PC-9 (cell line): ENCODE measurements around the gene SPATS2. TPM values are rescaled to one million over a fixed set of nuclear protein-coding genes. Genes with fewer than 3 reads are reported as not detected.

Source experiments
- BruUV-seq: library from RNA; stranded (reverse); fragments of 400-500 nt; replicated peaks from 2 replicates; lab custom pipeline; 2021; lab: Mats Ljungman, UMichigan
- CTCF ChIA-PET: fragments of 300-600 bp; sonication (Branson Sonifier 250); formaldehyde crosslinking; loops from one replicate; lab custom pipeline; 2022; ENCODE audit warnings: antibody characterized with exemption; lab: Charles Lee
- POLR2A ChIA-PET: fragments of 300-600 bp; sonication (Branson Sonifier 250); formaldehyde crosslinking; loops from one replicate; lab custom pipeline; 2022; ENCODE audit warnings: antibody characterized with exemption; ENCODE audit not compliant: unreplicated experiment; lab: Charles Lee
- DNase-seq, 2 experiments: peaks; one replicate each; pipeline versions ENCODE4 v3.0.0 to v3.0.0-alpha.2; 2015 to 2022; ENCODE audit warnings: mixed read lengths in 1 of 2
- H2AFZ ChIP-seq: fragments of 200-600 bp; sonication (generic); 2 replicates; pipeline ENCODE4 v1.8.1; 2017; ENCODE audit warnings: antibody characterized with exemption
- H3F3A ChIP-seq: fragments of 200-600 bp; sonication (generic); 2 replicates; pipeline ENCODE4 v1.8.1; 2017; ENCODE audit warnings: antibody characterized with exemption, mild to moderate bottlenecking, low read depth; ENCODE audit not compliant: insufficient read depth
- H3K27ac ChIP-seq: fragments of 200-600 bp; sonication (generic); 2 replicates; pipeline ENCODE4 v1.6.1; 2016; ENCODE audit warnings: mixed run types
- H3K27me3 ChIP-seq: fragments of 200-600 bp; sonication (generic); 2 replicates; pipeline ENCODE4 v1.6.1; 2016; ENCODE audit warnings: low read depth, mixed run types; ENCODE audit not compliant: insufficient read depth
- H3K36me3 ChIP-seq: fragments of 200-600 bp; sonication (generic); 2 replicates; pipeline ENCODE4 v1.6.1; 2016; ENCODE audit warnings: low read depth, mixed run types
- H3K4me1 ChIP-seq: fragments of 200-600 bp; sonication (generic); replicated peaks from 2 replicates; pipeline ENCODE4 v1.6.1; 2016; ENCODE audit warnings: mixed run types; ENCODE audit not compliant: insufficient read depth
- H3K4me2 ChIP-seq: fragments of 200-600 bp; sonication (generic); 2 replicates; pipeline ENCODE4 v1.6.1; 2017; ENCODE audit warnings: mixed run types
- H3K4me3 ChIP-seq: fragments of 200-600 bp; sonication (generic); 2 replicates; pipeline ENCODE4 v1.6.1; 2016; ENCODE audit warnings: mixed run types
- H3K79me2 ChIP-seq: fragments of 200-600 bp; sonication (generic); 2 replicates; pipeline ENCODE4 v1.6.1; 2017; ENCODE audit warnings: low read depth, mixed run types
- H3K9me2 ChIP-seq: fragments of 200-600 bp; sonication (generic); 2 replicates; pipeline ENCODE4 v1.8.1; 2017; ENCODE audit warnings: mild to moderate bottlenecking; ENCODE audit not compliant: insufficient read depth
- H3K9me3 ChIP-seq: fragments of 200-600 bp; sonication (generic); 2 replicates; pipeline ENCODE4 v1.8.1; 2016; ENCODE audit warnings: low read depth; ENCODE audit not compliant: insufficient read depth
- H4K20me1 ChIP-seq: fragments of 200-600 bp; sonication (generic); 2 replicates; pipeline ENCODE4 v1.8.1; 2017; ENCODE audit not compliant: insufficient read depth
- CTCF ChIP-seq: fragments of 200-600 bp; sonication (generic); conservative IDR thresholded peaks from 2 replicates; pipeline ENCODE4 v1.6.1; 2017; ENCODE audit warnings: mixed run types, antibody characterized with exemption, mild to moderate bottlenecking, moderate library complexity
- EZH2 ChIP-seq: fragments of 200-600 bp; sonication (generic); IDR thresholded peaks from 2 replicates; pipeline ENCODE4 v1.8.0; 2017; ENCODE audit warnings: antibody characterized with exemption, low read depth
- intact Hi-C: fragments of 100-400 bp; cut with micrococcal nuclease; formaldehyde crosslinking; loops from one replicate; pipeline ENCODE4 v1.10.0; 2022; ENCODE audit not compliant: unreplicated experiment
- total RNA-seq: library from RNA; stranded (reverse); gene quantifications from 2 replicates; pipeline ENCODE4 v1.2.3, GENCODE V29; 2021

The SPATS2 gene
- total RNA-seq, 1 experiment from 2014 or later = 65.1 TPM

- TF ChIP-seq CTCF (no peak), EZH2 (no peak)
- Histone ChIP-seq H3K4me3 (no peak overlapping the region), H3K27me3 (peaks cover 4% of the 10 kb centered on the region; the same call in 1 of the 2 replicates), H3K4me2 (no peak overlapping the region), H3K9me2 (no peaks in the 10 kb centered on the region), H3K4me1 (no peaks in the 10 kb centered on the region), H3F3A (no peaks in the 10 kb centered on the region), H3K79me2 (no peaks in the 10 kb centered on the region), H3K9me3 (no peaks in the 10 kb centered on the region), H3K36me3 (no peaks in the 10 kb centered on the region), H2AFZ (no peak overlapping the region), H3K27ac (no peak overlapping the region), H4K20me1 (no peaks in the 10 kb centered on the region)
- ChIA-PET POLR2A (no interaction called here), CTCF (interaction anchor here (3.2 kb wide), 1 partner anchor 195 kb away, joined by 15 read pairs; no protein-coding TSS in a partner anchor)
- BruUV-seq = no TSS peak
- no peak for DNase-seq
- intact Hi-C loops = loop anchor here (1.0 to 2.0 kb wide), 3 partner anchors 38 to 195 kb away; partner anchors contain the start of gene FMNL3
Measured at GRCh38 chr12:49552899-49553298, 185.6 kb downstream of the SPATS2 start.

GRCh38 chr12:49553512-49554088 is 186.3 kb downstream of the SPATS2 start:
- Histone ChIP-seq H2AFZ (no peak overlapping the region), H3K4me1 (no peaks in the 10 kb centered on the region), H3K9me3 (no peaks in the 10 kb centered on the region), H3K9me2 (no peaks in the 10 kb centered on the region), H3K79me2 (no peaks in the 10 kb centered on the region), H3K27me3 (peaks cover 4% of the 10 kb centered on the region; the same call in 1 of the 2 replicates), H3K4me3 (no peak overlapping the region), H4K20me1 (no peaks in the 10 kb centered on the region), H3K4me2 (no peak overlapping the region), H3K27ac (no peak overlapping the region), H3F3A (no peaks in the 10 kb centered on the region), H3K36me3 (no peaks in the 10 kb centered on the region)
- POLR2A ChIA-PET = interaction anchor here (0.6 kb wide), 1 partner anchor 285 kb away, joined by 3 read pairs; no protein-coding TSS in a partner anchor
- TF ChIP-seq CTCF (peak; percentile 77), EZH2 (no peak)
- BruUV-seq = no TSS peak
- intact Hi-C loops = loop anchor here (1.0 to 2.0 kb wide), 3 partner anchors 39 to 195 kb away; partner anchors contain the start of gene FMNL3
- CTCF ChIA-PET = interaction anchor here (3.2 kb wide), 1 partner anchor 196 kb away, joined by 15 read pairs; no protein-coding TSS in a partner anchor
- DNase-seq = peak in 1 of 2 experiments; percentile 52

GRCh38 chr12:49554266-49554665 is 187.0 kb downstream of the SPATS2 start:
- Histone ChIP-seq H3K36me3 (no peaks in the 10 kb centered on the region), H3K27me3 (peaks cover 4% of the 10 kb centered on the region; the same call in 1 of the 2 replicates), H3K9me2 (no peaks in the 10 kb centered on the region), H3K27ac (no peak overlapping the region), H3K4me3 (no peak overlapping the region), H2AFZ (no peak overlapping the region), H3K4me1 (no peaks in the 10 kb centered on the region), H3K9me3 (no peaks in the 10 kb centered on the region), H3F3A (no peaks in the 10 kb centered on the region), H3K4me2 (no peak overlapping the region), H4K20me1 (no peaks in the 10 kb centered on the region), H3K79me2 (no peaks in the 10 kb centered on the region)
- intact Hi-C loops = no loop called here
- no TSS peak for BruUV-seq
- TF ChIP-seq EZH2 (no peak), CTCF (no peak)
- ChIA-PET CTCF (interaction anchor here (3.2 kb wide), 1 partner anchor 196 kb away, joined by 15 read pairs; no protein-coding TSS in a partner anchor), POLR2A (no interaction called here)
- no peak for DNase-seq
